GM18873 (cell line): Measurements from ENCODE around the gene E2F2.
"Not testable (repeated sequence)": the region's sequence is repeated elsewhere in the genome, so short reads cannot be mapped to it uniquely, and the experiment has no call there.

Source experiments
- ATAC-seq: cut with Tn5 transposase; IDR thresholded peaks from one replicate; pipeline ENCODE4 v1.9.1; 2021; ENCODE audit warnings: mild to moderate bottlenecking, moderate library complexity, moderate number of reproducible peaks; ENCODE audit not compliant: unreplicated experiment, low FRiP score

The E2F2 gene

DNA sequence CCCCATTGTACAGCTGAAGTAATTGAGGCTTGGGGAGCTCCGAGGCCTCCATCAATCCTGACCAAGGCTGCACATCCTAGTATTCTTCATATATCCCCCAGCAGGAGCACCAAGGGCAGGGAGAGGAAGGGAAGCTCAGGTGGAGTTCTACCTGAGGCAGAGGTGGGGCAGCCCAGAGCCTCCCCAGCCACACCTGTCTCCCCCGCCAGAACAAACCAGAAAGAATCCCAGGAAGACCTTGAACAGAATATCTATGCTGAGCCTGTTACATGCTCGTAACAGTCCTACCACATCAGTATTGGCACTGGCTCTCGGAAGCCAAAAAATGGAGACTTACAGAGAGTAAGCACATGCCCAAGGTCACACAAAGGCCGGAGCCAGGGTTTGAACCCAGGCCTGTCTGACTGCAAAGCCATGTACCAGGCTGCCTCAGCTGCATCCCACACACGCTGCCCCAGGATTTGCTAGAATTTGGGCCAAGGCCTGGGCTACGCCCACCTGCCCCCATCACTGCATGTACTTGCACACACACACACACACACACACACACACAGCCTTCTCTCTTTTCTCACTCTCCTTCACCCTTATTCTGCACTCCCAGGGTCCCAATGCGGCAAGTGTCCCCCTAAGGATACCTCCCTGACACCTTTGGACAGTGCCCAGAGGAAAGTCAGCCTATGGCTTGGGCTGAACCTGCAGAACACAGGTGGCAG lies 4.5 kb downstream of the E2F2 start:
- no peak for ATAC-seq

DNA sequence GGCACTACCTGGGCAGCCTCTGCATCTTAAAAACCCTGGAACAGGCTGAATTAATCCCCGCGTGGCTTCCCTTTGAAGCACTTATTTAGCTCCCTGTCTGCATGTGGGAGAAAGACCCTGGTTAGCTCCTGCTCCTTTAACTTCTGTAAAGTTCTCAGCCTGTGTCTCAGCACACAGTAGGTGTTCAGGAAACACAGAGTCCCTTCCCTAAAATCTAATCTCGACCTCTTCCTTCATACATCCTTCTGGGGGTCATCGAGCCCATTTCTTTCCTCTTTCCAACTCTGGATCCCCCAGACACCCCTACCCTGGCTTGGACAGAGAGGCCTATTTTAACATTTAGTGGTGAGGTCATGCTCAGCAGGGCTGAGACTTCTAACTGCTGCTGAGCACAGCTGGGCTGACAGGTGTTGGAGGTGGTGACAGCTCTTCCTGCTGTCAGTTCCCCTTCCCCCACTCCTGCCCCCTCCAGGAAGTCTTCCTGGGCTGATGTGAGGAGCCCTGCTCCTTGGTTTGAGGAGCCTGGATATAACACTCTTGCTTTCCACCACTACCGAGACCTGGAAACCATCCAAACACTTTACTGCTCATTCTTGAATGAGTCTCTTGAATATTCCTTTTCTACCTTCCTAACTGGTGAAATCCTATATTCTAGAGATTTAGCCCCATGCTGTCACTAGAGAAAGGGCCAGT lies 5.3 kb downstream of the E2F2 start:
- no peak for ATAC-seq

DNA sequence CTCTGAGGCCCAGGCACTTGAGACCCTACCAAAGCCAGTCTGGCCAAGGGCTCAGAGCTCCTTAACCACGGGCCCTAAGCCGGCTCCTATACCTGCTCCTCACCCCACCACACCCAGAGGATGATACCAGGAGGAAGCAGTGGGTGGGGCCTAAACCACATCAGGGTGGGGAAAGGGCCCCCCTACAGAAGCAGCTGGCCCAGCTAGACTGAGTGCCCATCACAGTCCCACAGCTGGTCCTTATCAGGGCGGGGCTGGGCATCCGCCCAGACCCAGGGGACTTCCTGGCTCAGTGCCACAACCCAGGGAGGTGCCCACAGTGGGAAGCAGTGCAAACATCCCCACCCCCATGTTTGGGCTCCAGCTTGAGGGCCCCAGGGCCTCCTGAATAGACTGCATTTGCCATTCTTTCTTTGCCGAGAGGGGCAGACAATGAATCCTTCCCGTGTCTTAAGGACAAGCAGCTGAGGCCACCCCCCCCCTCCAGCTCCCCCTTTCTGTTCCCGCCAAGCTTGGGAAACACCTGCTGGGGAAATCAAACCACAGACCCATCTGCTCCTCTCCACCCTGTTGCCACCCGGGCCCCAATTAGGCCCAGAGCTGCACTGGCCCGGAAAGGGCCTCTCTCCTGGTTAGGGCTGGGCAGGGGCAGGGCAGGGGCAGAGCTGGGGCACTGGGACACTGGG lies 6.2 kb downstream of the E2F2 start:
- ATAC-seq, result no peak

DNA sequence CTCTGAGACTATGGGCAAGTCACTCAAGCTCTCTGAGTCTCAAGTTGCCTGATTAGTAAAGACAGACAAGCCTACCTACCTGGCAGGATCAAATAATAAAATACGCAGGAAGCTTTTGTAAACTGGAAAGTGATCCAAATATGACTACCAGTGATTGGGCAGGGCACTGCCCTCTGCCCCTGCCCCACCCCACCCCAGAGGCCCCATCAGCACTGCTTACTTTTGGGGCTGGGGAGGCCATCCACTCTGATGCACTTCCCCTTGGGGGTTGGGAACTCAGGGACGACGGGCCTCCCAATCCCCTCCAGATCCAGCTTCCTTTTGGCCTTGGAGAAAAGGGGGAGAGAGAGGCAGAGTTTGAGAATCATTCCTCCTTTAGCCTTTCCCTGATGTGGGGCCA lies 6.9 kb downstream of the E2F2 start:
- no peak for ATAC-seq

DNA sequence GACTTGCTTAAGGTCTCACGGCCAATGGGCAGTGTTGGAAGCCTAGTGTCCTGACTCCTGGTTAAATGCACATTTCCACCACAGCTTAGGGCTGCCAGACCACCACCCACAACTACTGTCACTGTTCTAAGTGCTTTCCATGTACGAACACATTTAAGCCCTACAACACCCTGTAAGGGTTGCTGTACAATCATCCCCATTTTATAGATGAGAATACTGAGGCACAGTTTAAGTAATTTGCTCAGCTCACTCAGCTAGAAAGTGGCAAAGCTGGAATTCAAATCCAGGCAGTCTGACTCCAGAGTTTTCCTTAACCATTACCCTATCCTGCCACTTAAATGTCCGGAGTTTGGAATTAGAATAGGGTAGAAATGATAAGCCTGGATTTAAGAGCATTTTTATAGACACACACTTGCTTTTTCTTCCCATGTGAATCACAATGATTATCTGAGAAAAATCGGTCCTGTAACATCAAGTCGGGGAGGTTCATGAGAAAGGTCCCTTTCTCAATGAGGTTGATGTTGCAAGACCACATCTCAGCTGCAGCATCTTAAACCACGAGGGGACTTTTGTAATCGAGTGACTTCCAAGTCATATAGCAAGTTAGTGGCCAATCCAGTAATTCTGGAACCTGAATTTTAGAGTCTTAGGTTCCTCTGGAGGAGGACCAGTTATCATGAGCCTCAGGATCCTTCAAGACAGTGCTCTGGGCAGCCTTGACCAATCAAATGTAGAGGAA lies 8.6 kb downstream of the E2F2 start:
- no peak for ATAC-seq

DNA sequence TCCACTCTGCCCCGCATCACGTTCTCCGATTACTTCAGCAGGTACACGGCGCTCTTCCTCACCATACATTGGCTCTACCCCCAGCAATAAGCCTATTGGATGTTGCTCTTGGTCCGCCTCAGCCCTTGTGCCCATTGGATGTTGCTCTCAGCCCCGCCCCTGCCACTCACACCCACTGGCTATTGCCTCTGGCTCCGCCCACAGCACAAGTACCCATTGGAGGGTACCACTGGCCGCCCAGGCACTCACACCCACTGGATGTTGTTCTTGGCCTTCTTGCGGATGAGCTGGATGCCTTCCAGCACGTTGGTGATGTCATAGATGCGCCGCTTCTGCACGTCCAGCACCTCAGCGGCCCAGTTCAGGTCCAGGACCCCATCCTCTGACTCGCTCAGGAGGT lies 9.4 kb downstream of the E2F2 start:
- no peak for ATAC-seq

DNA sequence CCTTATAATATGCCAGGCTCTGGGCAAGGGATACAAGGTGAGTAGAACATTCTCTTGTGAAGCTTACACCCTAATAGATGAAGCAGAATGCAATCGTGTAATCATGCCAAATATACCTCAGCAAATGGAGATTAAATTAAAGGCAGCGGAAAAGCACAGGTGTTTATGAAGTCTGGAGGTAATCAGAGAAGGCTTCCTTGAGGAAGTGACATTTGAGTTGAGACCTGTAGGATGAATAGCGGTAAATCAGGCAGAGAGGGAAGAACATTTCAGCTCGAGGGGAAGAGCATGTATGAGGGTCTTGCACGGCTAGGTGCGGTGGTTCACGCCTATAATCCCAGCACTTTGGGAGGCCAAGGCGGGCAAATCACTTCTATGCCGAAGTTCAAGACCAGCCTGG lies 13.5 kb downstream of the E2F2 start:
- ATAC-seq, result no peak

DNA sequence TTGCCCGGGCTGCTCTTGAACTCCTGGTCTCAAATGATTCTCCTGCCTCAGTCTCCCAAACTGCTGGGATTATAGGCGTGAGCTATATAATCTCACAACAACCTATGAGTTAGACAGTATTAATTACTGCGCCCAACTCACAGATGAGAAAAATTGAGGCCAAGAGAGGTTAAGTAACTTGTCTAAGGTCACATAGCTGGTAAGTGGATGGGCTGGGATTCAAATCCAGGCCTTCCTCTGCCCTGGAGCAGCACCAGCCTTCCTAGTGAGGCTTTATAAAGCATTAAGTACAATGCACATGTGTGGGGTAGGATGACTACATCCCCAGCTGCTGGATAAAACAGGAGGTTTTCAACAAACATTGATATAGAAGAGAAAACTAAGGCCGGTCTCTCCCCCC lies 15.1 kb downstream of the E2F2 start:
- ATAC-seq, result no peak

DNA sequence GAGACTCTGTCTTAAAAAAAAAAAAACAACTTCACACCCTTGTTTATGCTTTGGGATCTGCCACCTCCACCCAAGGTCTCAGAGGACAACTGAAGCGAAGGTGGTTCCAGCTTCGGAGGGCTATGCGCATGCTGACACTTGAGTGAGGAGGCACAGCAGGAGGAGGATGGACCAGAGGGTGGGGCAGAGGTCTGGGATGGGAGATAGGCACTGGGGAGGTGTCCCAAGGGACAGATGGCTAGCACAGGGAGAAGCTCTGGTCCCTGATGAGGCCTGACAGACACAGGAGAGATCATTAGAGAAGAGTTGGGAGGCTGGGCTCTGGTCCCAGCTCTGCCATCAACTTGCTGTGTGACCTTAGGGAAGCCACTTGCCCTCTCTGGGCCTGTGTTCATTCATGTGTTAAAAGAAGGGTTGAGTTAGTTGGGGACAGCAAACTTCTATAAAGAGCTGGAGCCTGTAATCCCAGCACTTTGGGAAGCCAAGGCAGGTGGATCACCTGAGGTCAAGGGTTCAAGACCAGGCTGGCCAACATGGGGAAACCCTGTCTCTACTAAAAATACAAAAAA lies 16.8 kb downstream of the E2F2 start:
- ATAC-seq, result no peak

DNA sequence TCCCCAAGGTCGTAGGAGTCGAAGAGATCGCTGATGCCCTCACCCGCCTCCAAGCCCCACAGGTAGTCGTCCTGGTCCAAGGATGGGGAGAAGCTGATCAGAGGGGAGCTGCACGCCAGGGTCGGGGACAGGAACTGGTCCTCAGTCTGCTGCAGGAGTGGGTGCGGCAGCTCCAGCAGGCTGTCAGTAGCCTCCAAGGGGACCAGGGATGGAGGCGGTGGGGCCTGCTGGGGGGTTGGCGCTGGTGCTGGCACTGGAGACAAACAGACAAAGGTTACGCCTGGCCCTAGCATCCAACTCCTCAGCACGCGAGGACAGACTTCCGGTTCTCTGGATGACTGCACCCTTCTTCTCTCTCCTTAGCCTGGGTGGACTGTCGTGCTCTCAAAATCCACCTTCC lies 21.1 kb downstream of the E2F2 start:
- no peak for ATAC-seq

DNA sequence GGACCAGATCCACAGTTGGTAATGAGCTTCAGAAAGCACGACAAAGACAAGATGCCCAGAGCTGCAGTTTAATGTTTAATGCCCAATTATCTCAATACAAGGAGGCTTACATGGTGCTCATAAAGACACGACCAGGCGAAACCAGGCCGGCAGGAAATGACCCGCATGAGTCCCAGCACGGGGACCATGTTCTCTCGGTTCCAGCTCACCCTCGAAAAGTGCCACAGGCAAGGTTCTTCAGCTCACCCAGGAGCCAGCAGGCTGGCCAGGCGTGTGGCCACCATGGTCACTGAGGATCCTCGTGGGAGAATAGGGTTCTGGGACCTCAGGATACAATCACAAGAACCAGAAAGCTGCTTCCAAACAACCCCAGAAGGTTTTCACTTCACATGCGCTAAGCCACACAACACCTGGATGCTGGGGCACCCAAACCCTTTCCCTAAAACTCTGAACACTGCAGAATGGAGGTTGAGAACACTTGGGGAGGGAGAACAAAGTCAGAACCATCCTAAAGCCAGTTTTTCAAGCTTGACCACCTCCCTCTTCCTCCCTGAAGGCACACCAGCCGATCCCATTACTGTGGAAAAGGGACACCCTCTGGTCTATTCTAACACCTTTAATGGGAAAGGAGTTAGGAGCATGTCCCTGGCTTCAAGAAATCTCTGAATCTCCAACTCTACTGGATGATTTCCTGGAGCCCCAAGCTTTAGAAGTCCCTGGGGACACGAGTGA lies 24.5 kb downstream of the E2F2 start:
- ATAC-seq, result no peak

DNA sequence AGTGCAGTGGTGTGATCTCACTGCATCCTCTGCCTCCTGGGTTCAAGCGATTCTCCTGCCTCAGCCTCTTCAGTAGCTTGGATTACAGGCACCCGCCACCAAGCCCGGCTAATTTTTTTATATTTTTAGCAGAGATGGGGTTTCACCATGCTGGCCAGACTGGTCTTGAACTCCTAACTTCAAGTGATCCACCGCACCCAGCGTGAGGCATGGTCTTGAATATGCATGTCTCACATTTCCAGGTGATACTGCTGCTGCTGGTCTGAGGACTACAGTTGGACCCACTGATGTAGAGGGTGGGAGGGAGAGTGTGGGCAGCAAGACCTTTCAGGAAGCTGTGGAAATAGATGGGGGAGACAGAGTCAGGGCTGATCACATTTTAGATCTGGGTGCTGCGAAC lies 25.2 kb downstream of the E2F2 start:
- no peak for ATAC-seq

DNA sequence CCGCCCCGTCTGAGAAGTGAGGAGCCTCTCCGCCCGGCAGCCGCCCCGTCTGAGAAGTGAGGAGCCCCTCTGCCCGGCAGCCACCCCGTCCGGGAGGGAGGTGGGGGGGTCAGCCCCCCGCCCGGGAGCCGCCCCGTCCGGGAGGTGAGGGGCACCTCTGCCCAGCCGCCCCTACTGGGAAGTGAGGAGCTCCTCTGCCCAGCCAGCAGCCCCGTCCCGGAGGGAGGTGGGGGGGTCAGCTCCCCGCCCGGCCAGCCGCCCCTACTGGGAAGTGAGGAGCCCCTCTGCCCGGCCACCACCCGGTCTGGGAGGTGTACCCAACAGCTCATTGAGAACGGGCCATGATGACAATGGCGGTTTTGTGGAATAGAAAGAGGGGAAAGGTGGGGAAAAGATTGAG lies 26.9 kb downstream of the E2F2 start:
- not testable (repeated sequence) for ATAC-seq

DNA sequence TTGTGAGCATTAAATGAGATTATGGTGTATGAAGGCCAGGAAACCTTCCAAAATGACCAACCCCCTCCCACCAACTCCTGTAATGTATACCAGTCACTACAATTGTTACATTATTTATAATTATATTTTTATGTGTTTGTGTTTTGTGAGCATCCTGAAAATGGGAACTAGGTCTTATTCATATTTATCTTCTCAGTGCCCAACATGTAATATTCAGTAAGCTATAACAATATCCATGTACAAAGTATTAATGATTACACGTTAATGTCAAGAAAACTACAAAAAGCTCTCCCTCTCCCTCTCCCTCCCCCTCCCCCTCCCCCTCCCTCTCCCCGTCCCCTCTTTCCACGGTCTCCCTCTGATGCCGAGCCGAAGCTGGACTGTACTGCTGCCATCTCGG lies 28.1 kb downstream of the E2F2 start:
- ATAC-seq, result no peak

DNA sequence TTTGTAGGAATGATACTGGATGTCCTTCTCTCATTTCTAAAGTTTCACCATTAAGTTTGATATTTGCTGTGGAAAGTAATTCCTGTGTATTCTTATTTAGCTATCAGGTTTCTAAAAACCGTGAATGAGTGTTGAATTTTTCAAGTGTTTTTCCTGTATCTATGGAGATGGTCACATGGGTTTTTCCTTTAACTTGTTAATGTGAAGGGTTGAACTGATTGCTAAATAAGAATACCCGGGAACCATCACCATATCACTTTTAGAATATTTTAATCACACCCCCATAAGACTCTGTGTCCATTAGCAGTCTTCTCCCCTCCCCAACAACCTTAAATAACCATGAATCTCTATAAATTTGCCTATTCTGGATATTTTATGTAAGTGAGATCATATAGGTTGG lies 30.6 kb downstream of the E2F2 start:
- no peak for ATAC-seq

DNA sequence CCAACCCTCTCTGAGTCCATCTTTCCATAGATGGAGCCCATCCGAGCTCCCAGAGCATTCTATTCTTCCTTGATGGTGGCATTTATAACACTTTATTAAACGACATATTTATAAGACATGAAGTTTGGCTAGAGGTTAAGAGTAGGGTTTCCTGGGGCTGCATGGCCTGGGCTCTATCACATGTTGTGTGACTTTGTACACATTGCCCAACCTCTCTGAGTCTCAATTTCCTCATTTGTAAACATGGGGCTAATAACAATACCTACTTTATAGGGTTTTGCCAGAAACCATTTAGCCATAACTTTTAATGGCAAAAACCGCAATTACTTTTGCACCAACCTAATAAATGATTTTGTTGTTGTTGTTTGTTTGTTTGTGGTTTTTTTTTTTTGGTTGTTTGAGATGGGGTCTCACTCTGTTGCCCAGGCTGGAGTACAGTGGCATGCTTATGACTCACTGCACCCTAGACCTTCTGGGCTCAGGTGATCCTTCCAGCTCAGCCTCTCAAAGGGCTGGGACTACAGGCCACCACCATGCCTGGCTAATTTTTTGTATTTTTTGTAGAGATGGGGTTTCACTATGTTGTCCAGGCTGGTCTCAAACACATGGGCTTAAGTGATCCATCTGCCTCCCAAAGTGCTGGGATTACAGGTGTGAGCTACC lies 33.1 kb downstream of the E2F2 start:
- ATAC-seq, result no peak

DNA sequence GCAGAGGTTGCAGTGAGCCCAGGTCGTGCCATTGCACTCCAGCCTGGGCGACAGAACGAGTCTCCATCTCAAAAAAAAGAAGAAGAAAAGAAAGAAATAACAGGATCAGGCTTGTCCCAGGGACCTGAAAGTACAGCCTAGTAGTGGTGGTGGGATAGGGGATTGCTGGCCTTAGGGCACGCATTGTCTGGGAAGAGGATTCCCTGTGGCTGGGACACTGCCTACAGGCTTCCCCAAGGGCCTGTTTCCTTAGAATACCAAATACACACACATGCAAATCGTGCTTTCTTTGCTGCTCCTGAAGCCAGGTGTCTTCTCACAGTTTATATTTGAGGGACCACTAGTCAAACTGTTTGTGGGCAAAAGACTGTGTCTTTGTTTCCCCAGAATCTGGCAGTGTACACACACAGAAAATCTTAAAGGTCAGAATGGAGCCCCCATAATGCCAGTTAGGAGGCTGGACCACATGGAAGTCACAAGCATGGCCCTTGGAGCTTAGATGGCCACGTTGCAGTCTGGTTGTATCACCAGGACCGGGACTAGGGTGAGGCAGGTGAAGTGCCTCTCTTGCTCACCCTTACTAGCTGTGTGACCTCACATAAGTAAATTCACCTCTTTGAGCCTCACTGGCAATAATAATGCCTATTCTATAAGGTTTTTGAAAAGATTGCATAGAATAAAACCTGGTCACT lies 34.4 kb downstream of the E2F2 start:
- ATAC-seq, result no peak

DNA sequence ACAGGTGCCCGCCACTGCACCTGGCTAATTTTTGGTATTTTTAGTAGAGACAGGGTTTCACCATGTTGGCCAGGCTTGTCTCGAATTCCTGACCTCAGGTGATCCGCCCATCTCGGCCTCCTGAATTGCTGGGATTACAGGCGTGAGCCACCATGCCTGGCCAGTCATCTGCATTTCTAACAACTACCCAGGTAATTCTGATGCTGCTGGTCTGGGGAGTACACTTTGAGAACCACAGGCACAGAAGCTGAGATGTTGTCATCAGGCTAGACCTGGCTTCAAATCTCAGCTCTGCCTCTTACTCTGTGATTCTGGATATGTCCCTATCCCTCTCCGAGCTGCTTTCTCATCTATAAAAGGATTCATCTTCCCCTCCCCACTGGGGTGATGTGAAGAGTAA lies 36.2 kb downstream of the E2F2 start:
- ATAC-seq, result not testable (repeated sequence)

DNA sequence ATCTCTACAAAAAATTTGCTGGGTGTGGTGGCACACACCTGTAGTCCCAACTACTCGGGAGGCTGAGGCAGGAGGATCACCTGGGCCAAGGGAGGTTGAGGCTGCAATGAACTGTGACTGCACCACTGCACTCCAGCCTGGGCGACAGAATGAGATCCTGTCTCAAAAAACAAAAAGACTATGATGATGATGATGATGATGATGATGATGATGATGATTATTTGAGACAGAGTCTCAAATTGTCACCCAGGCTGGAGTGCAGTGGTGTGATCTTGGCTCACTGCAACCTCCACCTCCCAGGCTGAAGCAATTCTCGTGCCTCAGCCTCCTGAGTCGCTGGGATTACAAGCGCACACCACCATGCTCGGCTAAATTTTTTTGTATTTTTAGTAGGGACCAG lies 38.3 kb downstream of the E2F2 start:
- not testable (repeated sequence) for ATAC-seq
